ENCODE data around the gene GLRX5.
A peak's percentile ranks its signal among the peaks of the same experiment; 100 is the strongest.

The GLRX5 gene

GRCh38 chr14:95519699-95520098 is 15.2 kb upstream of the GLRX5 start:
- DNase-seq = peak; percentile 82

DNA sequence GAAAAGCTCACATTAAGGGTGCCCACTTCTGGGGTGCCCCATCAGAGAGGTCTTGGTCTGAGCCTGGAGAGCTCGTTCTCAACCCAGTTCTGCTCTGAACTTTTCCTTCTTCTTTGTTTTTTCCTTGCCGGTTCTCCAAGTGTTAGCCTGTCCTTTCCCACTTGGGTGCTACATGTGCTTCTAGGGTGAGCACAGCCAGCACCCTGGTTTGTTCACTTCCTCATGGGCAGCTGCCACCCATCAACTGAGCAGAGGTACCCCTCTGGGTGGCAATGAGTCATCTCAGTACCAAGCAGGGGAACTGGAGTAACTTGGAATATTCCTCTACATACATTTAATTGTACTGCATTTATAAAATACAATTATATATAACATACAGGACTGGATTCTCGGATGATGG is 14.5 kb upstream of the GLRX5 start:
- no peak for DNase-seq

DNA sequence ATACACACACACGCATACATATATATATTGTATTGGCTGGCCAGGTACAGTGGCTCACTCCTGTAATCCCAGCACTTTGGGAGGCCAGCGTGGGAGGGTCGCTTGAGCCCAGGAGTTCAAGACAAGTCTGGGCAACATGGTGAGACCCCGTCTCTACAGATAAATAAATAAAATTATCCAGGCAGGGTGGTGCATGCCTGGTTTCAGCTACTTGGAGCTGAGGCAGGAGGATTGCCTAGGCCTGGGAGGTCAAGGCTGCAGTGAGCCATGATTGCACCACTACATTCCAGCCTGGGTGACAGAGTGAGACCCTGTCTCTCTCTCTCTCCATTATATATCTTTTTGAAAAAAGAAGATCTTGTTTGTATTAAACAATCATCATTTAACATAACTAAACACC is 13.8 kb upstream of the GLRX5 start:
- DNase-seq = no peak

- no peak for DNase-seq
Measured at GRCh38 chr14:95522116-95522515, 12.7 kb upstream of the GLRX5 start.

DNA sequence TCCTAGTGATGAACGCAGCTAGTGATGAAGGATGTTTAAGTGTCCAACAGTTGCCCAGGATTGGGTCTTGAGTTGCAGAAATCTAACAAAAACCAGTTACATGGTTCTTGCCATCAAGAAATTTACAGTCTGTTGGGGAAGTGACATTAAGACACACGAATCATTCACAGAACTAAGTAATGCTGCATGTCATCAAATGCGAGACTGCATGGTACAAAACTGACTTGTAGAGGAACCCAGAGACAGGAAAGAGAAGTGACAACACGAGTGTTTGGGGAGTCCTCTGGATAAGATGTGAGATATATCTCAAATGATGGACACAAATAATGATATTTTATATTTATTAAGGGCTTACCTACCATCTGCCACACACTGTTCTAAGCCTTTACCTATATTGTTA is 12.3 kb upstream of the GLRX5 start:
- DNase-seq = no peak

DNA sequence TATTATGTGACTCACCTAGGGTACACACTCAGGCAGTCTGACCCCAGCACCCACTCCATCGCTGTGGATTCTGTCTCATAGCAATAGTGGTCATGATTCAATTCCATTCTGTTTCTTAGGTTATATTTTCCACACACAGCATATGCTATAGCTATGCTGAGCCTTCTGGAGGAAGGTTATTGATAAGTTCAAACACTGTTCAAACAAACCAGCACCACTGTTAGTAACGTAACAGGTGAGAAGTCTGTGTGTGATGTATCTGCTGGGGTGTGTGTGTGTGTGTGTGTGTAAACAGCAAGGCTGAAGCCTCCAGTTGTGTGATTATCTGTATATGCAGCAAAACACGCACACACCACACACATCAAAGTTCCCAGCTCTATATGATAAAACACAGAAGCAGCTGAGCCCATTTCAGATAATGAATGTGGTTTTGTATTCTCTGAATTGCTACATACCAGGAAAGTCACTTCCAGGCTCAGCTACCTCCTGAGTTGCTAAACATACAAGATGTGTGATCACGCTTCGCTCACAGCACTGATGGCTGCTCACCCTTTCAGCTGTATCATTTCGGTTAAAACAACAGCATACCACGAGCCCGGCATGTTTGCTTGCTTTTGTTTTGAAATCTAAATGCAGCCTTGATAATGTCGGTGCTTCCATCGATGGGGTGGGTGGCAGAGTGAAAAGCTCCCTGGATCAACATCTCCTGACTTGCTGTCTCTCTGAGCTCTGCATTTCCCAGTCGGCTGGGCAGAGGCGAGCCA is 11.6 kb upstream of the GLRX5 start:
- peak; percentile 75 for DNase-seq

DNA sequence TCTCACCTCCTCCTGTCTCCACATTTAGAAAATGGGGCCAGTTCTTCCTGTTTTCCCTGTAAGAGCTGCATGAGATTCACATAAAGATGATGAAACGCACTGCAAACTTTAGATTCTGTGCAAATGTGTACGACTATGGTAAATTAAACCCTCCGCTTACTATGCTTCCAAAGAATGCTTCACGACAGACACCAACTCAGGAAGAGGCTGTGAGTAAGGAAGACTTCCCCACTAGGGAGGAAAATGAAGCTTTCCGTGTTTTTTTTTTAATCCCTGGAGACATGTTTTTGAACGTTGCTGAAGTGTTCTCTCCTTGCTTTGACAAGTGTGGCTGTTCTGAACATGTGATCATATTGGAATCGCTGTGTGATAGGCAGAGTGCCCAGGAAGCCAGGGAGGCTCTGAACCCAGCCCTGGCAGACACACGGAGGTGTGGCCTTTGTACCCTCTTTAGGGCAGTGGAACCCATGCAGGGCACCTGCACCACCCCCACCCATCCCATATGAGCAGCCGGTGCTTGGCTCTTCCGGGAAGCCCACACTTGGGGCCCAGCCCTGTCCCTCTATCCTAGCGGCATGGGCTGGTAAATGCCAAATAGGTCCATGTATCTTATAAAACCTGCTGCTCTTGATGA is 10.9 kb upstream of the GLRX5 start:
- peak; percentile 47 for DNase-seq

DNA sequence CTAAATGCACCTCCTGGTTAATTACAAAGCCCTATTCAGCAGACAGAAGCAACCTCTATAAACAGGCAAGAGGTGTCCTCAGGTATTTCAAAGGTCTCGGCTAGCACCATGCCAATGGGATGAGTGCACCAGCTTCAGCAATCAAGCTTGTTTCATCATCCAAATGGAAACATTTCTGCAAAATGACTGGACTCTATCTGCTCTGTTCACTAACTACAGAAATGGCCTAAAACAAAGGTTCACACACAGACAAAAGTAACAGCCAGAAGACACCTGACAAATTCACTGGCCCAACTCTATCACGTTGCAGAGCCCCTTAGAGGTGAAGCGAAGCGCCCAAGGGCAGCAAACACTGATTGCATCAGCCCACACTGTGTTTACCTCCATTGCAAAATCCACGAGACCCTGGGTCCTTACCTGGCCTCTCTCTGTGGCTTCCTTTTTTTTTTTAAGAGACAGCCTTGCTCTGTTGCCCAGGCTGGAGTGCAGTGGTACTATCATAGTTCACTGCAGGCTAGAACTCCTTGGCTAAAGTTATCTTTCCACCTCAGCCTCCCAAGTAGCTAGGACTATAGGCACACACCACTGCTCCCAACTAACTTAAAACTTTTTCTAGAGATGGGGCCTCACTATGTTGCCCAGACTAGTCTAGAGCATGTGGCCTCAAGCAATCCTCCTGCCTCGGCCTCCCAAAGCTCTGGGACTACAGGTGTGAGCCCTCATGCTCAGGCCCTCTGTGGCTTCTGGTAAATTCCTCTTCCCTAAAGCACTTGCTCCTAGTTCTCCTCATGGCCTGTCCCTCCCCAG is 9.9 kb upstream of the GLRX5 start:
- no peak for DNase-seq

DNA sequence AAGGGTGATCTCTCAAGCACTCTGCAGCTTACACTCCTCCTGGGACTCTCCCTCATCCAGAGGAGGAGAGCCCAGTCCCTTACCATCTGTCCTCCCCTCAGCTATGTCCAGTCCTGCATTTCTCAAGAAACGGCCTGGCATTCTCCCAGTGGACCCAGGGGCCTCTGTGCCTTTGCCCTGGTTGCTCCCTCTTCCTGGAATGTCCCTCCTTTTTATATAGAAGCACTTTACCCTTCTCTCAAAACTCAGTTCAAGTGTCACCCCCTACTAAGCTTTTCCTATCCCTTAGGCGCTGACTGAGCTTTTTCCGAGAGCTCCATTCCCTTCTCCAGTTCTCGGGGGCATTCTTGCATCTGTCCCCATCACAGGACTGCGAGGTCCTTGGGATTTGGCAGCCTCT is 8.9 kb upstream of the GLRX5 start:
- DNase-seq = no peak

DNA sequence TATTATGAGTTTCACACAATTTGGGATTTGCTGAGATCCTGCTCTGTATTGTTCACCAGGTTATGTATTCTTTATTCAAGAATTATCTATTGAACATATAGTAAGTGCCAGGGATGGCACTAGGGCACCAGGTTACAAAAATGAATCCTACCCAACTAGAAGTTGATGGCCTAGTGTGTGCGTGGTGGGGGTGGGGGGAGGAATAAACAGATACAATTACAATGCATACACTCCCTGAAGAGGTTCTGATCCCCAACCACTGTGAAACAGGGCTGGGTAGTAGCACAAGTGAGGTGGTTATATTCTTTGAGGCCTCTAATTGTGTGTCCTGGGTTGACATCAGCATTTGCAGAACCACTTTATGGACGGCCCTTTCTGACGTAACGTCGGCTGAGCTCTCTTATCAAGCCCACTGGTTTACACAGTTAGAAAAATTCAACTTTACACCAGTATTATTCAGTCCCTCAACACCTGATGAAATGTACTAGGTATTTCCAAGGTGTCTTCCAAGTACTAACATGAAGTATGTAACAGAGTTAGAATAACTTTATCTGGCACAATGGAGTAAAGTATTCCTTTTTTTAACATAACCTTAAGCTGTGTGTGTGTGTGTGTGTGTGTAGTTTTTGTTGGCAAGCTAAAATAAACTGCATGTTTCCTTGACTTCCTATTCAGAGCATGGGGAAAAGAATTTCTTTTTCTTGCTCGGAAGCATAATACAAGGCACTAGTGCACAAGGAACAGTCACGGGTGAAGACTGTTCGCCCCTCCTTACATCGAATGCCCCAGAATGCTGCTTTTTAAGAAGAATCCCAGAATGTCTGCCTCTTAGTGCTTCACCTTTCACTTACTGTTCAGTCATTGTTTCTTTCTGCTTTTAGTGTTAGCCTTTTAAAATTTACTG is 8.1 kb upstream of the GLRX5 start:
- no peak for DNase-seq

GRCh38 chr14:95527387-95528002 is 7.4 kb upstream of the GLRX5 start:
- peak; percentile 69 for DNase-seq

DNA sequence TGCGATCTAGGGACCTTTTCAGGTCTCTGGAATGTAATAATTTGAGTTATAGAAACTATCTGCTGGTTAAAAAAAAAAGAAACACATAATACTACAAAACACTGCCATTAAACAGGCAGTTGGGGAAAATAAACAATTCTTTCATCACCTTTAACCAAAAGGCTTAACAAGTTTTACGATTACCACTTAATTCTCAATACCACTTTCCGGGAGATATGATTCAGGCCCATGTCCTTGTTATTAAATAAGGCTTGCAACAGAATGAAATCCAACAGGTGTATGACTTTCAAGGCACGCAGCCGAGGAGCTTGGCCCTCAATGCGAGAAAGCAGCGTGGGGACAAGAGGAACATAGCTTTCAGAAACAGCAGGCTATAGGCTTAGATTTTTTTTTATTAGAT is 5.6 kb upstream of the GLRX5 start:
- DNase-seq = no peak

- DNase-seq = no peak
Measured at GRCh38 chr14:95530473-95531276, 4.2 kb upstream of the GLRX5 start.

DNA sequence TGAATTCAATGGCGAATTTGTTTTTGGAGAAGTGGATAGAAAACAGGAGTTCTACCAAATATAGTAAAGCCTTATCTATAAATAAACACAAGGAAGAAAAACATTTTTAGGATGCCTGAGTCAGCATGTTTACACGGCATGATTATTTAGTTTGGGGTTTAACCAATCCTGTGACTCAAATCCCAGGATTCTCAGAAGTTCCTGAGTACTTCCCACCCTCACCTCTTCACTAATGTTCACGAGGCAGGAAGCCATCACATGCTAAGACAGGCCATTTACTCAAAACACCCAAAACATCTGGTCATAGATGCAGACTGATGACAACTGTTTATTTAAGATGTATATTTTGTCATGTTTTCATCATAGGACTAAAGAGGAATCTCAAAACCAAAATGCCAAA is 3.4 kb upstream of the GLRX5 start:
- no peak for DNase-seq

DNA sequence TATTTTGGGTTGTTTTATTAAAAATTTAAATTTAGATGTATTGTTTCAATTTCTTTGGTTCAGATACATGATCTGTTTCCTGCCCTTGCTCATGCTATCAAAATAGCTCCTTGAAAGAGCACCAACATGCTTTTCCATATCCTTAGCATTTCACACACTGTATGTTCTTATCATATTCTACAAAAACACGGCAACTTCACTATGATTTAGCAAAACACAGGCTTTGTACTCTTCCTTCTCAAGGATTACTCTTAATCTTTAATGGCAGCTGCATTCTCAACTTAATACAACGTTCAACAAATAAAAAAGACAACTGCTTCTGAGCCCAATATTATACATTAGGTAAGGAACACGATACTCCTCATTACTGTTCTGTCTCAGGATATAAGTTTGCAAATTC is 2.9 kb upstream of the GLRX5 start:
- DNase-seq = no peak

GRCh38 chr14:95533391-95533821 is 1.4 kb upstream of the GLRX5 start:
- peak; percentile 36 for DNase-seq

- DNase-seq = peak; percentile 31
Measured at GRCh38 chr14:95533822-95534221, 1.0 kb upstream of the GLRX5 start.

GRCh38 chr14:95535226-95536021 is 574 bp downstream of the GLRX5 start:
- DNase-seq = peak; percentile 40

GRCh38 chr14:95536036-95536593 is 1.3 kb downstream of the GLRX5 start:
- DNase-seq = no peak

DNA sequence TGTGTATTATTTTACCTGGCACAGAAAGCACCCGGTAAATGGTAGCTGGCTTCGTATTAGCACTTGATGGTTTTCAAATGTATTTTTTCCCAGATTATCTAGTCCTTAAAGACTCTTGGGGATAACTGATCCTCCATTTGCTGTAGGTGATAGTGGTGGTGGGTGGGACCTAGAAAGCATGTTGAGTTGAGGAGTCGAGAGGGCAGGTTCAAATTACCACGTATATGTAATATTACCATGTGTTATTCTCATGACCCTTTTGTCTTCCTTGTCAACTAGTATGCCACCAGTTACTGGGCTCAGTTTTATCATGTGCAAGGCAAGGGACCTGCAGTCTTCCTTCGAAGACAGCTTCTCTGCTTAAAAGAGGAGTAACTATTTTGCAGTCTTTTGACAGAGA is 1.8 kb downstream of the GLRX5 start:
- no peak for DNase-seq

Measured in activated CD4-positive, alpha-beta T cell treated with anti-CD3 and anti-CD28 coated beads for 48 hours (primary cell).